HCT116 (cell line): ENCODE data around the gene TNNC2. TPM values are rescaled to one million over a fixed set of nuclear protein-coding genes. Genes with fewer than 3 reads are reported as not detected.

Source experiments
- ATAC-seq: fragments of 200-7000 bp; cut with Tn5 transposase; 2 replicates; pipeline ENCODE4 v1.9.1; 2020; ENCODE audit warnings: mild to moderate bottlenecking, moderate library complexity
- BruUV-seq: library from RNA; stranded (reverse); fragments of 400-500 nt; replicated peaks from 2 replicates; lab custom pipeline; 2021; lab: Mats Ljungman, UMichigan
- CTCF ChIA-PET: fragments of 300-600 bp; sonication (Branson Sonifier 250); formaldehyde crosslinking; loops from one replicate; lab custom pipeline; 2021; ENCODE audit warnings: antibody characterized with exemption; lab: Charles Lee
- POLR2A ChIA-PET: fragments of 300-600, 350-600 bp; sonication (Branson Sonifier 250); formaldehyde crosslinking; loops from one replicate; lab custom pipeline; 2021; ENCODE audit warnings: antibody characterized with exemption; lab: Charles Lee
- RAD21 ChIA-PET, 2 experiments: fragments of 300-600 bp; sonication (Branson Sonifier 250); formaldehyde crosslinking; loops; one replicate each; lab custom pipeline; 2023; ENCODE audit warnings: low total read pairs in 2 of 2; ENCODE audit not compliant: uncharacterized antibody in 2 of 2, unreplicated experiment in 2 of 2, low non-redundant PET in 1 of 2; lab: Charles Lee
- DNase-seq: peaks from one replicate; pipeline ENCODE4 v3.0.0-alpha.2; 2010; ENCODE audit warnings: low read depth, low spot score
- H2AFZ ChIP-seq: fragments of 200-600 bp; shearing (Covaris generic), sonication (generic); 2 replicates; pipeline ENCODE4 v1.6.1; 2017; ENCODE audit warnings: low read depth, mixed run types, mixed read lengths, antibody characterized with exemption, low read length; ENCODE audit not compliant: poor library complexity, severe bottlenecking
- H3K27ac ChIP-seq: 2 replicates; pipeline ENCODE4 v1.5.1; 2012; ENCODE audit warnings: low read depth, low read length
- H3K27me3 ChIP-seq: fragments of 200-600 bp; sonication (generic); 2 replicates; pipeline ENCODE4 v1.6.1; 2016; ENCODE audit warnings: mixed run types, low read length, mixed read lengths; ENCODE audit not compliant: insufficient read depth
- H3K36me3 ChIP-seq, 2 experiments: fragments of 200-500 bp in 1 of 2; fragments of 200-600 bp in 1 of 2; sonication (Bioruptor generic) in 1 of 2; sonication (generic) in 1 of 2; 2 replicates each; pipeline versions ENCODE4 v1.5.1 to v1.6.1; 2014 to 2016; ENCODE audit warnings: low read length in 2 of 2, inconsistent platforms in 1 of 2, mixed read lengths in 1 of 2, mixed run types in 1 of 2; ENCODE audit not compliant: insufficient read depth in 2 of 2, control insufficient read depth in 1 of 2
- H3K4me1 ChIP-seq, 2 experiments: fragments of 200-600 bp in 1 of 2; sonication (generic) in 1 of 2; 2 replicates each; pipeline versions ENCODE4 v1.5.1 to v1.6.1; 2012 to 2017; ENCODE audit warnings: low read length in 2 of 2, inconsistent platforms in 1 of 2, mild to moderate bottlenecking in 1 of 2, mixed read lengths in 1 of 2, mixed run types in 1 of 2, moderate library complexity in 1 of 2; ENCODE audit not compliant: insufficient read depth in 2 of 2, control insufficient read depth in 1 of 2
- H3K4me2 ChIP-seq: fragments of 200-600 bp; sonication (generic); 2 replicates; pipeline ENCODE4 v1.6.1; 2017; ENCODE audit warnings: mixed run types, low read length, mixed read lengths
- H3K4me3 ChIP-seq, 2 experiments: fragments of 200-600 bp in 1 of 2; sonication (generic) in 1 of 2; replicated peaks in 1 of 2; 2 replicates each; pipeline ENCODE4 v1.5.1; 2011 to 2016; ENCODE audit warnings: low read length in 2 of 2, control low read depth in 1 of 2, low read depth in 1 of 2, mild to moderate bottlenecking in 1 of 2, mixed read lengths in 1 of 2, mixed run types in 1 of 2
- H3K79me2 ChIP-seq: fragments of 200-600 bp; sonication (generic); 2 replicates; pipeline ENCODE4 v1.6.1; 2017; ENCODE audit warnings: mild to moderate bottlenecking, mixed run types, low read length, moderate library complexity, mixed read lengths; ENCODE audit not compliant: insufficient read depth
- H3K9ac ChIP-seq: fragments of 200-600 bp; sonication (generic); 2 replicates; pipeline ENCODE4 v1.6.1; 2016; ENCODE audit warnings: low read length, mixed read lengths
- H3K9me2 ChIP-seq: fragments of 200-600 bp; sonication (generic), shearing (Covaris generic); 2 replicates; pipeline ENCODE4 v1.6.1; 2017; ENCODE audit warnings: mixed run types, mild to moderate bottlenecking, moderate library complexity; ENCODE audit not compliant: insufficient read depth
- H3K9me3 ChIP-seq, 2 experiments: fragments of 200-500 bp in 1 of 2; fragments of 200-600 bp in 1 of 2; sonication (Bioruptor generic) in 1 of 2; sonication (generic) in 1 of 2; 2 replicates each; pipeline ENCODE4 v1.6.1; 2014 to 2017; ENCODE audit warnings: low read length in 2 of 2, mixed read lengths in 2 of 2, inconsistent platforms in 1 of 2, low read depth in 1 of 2, mild to moderate bottlenecking in 1 of 2, mixed run types in 1 of 2, moderate library complexity in 1 of 2; ENCODE audit not compliant: control insufficient read depth in 1 of 2, insufficient read depth in 1 of 2
- H4K20me1 ChIP-seq: fragments of 200-600 bp; sonication (generic), shearing (Covaris generic); 2 replicates; pipeline ENCODE4 v1.6.1; 2017; ENCODE audit warnings: mixed run types, mild to moderate bottlenecking, moderate library complexity; ENCODE audit not compliant: insufficient read depth
- ELF1 ChIP-seq: IDR thresholded peaks from 2 replicates; pipeline ENCODE4 v1.6.1; 2012; ENCODE audit warnings: low read depth, borderline replicate concordance
- POLR2A ChIP-seq: IDR thresholded peaks from 2 replicates; pipeline ENCODE4 v1.7.0; 2011; ENCODE audit warnings: borderline replicate concordance; ENCODE audit not compliant: insufficient read depth, insufficient read length; ENCODE audit errors: extremely low read depth
- POLR2AphosphoS5 ChIP-seq: IDR thresholded peaks from 2 replicates; pipeline ENCODE4 v1.6.1; 2011; ENCODE audit warnings: mild to moderate bottlenecking, low read depth, low read length, moderate library complexity
- SP1 ChIP-seq: IDR thresholded peaks from 2 replicates; pipeline ENCODE4 v1.6.1; 2012; ENCODE audit warnings: low read depth
- ZBTB33 ChIP-seq: IDR thresholded peaks from 2 replicates; pipeline ENCODE4 v1.6.1; 2011; ENCODE audit warnings: mild to moderate bottlenecking, low read length, moderate library complexity; ENCODE audit not compliant: insufficient replicate concordance; ENCODE audit errors: extremely low read depth
- ZFX ChIP-seq: fragments of 450-650 bp; IDR thresholded peaks from 2 replicates; pipeline ENCODE4 v1.6.1; 2017
- intact Hi-C: fragments of 100-400 bp; cut with micrococcal nuclease; formaldehyde crosslinking; loops from 2 replicates; pipeline ENCODE4 v1.10.0; 2022
- total RNA-seq: library from RNA; stranded (reverse); gene quantifications from one replicate; pipeline ENCODE4 v1.2.1, GENCODE V29; 2021; ENCODE audit not compliant: unreplicated experiment

TNNC2 gene
- total RNA-seq, 1 experiment from 2014 or later: not detected

GRCh38 chr20:45833883-45834796 is 7.0 kb upstream of the TNNC2 start:
- intact Hi-C loops: loop anchor here (10.0 kb wide), 1 partner anchor 101 kb away; the partner anchor contains the start of gene PCIF1
- Histone ChIP-seq H3K9ac (peak overlapping the region; percentile 66), H3K9me2 (no peaks in the 10 kb centered on the region), H3K79me2 (no peaks in the 10 kb centered on the region), H3K4me2 (peak overlapping the region; percentile 90), H3K27me3 (no peaks in the 10 kb centered on the region), H3K27ac (peak overlapping the region; percentile 68), H4K20me1 (no peaks in the 10 kb centered on the region), H3K9me3 (no peaks in the 10 kb centered on the region), H3K4me3 (peak overlapping the region; percentile 65 to 74), H2AFZ (no peak overlapping the region), H3K36me3 (no peaks in the 10 kb centered on the region), H3K4me1 (peaks cover 26 to 35% of the 10 kb centered on the region in 2 experiments)
- ATAC-seq: peak; percentile 80
- CTCF ChIA-PET: no interaction called here
- DNase-seq: no peak
- POLR2A ChIA-PET: interaction anchor here (0.7 to 0.9 kb wide), 3 partner anchors 12 to 137 kb away, joined by 3 to 4 read pairs (median 3); no protein-coding TSS in a partner anchor
- BruUV-seq: TSS peak; percentile 62
- RAD21 ChIA-PET: no interaction called here
- TF ChIP-seq POLR2A (peak; percentile 53), ZFX (peak; percentile 58), SP1 (no peak; the same call in 1 of the 2 replicates), ELF1 (no peak), ZBTB33 (no peak), POLR2AphosphoS5 (peak; percentile 63; the same call in 1 of the 2 replicates)
